Keratinocyte (primary cell): ENCODE results near the gene PRPF18. TPM values are rescaled to one million over a fixed set of nuclear protein-coding genes. Genes with fewer than 3 reads are reported as not detected.

ENCODE experiments used
- DNase-seq: peaks from one replicate; pipeline ENCODE4 v3.0.0-alpha.2; 2011; ENCODE audit warnings: low read depth, missing footprints, low spot score
- FAIRE-seq: peaks from 2 replicates; lab custom pipeline; 2011; peaks lifted over from hg19 to GRCh38; lab: Jason Lieb, UNC
- H2AFZ ChIP-seq: 2 replicates; pipeline ENCODE4 v1.6.0; 2012; ENCODE audit warnings: low read length, control low read depth, inconsistent platforms; ENCODE audit not compliant: control insufficient read depth
- H3K27ac ChIP-seq: 2 replicates; pipeline ENCODE4 v1.5.1; 2011; ENCODE audit warnings: low read length; ENCODE audit not compliant: control insufficient read depth, insufficient read depth
- H3K27me3 ChIP-seq: 3 replicates; pipeline ENCODE4 v1.6.0; 2011; ENCODE audit warnings: low read length; ENCODE audit not compliant: control insufficient read depth, insufficient read depth; ENCODE audit errors: extremely low read depth
- H3K36me3 ChIP-seq, 2 experiments: 2 replicates in 1 of 2; 3 replicates in 1 of 2; pipeline ENCODE4 v1.5.1; 2011; ENCODE audit warnings: low read length in 2 of 2, mild to moderate bottlenecking in 1 of 2; ENCODE audit not compliant: control insufficient read depth in 2 of 2, insufficient read depth in 2 of 2; ENCODE audit errors: extremely low read depth in 1 of 2
- H3K4me1 ChIP-seq: 3 replicates; pipeline ENCODE4 v1.5.1; 2011; ENCODE audit warnings: low read length; ENCODE audit not compliant: control insufficient read depth, insufficient read depth; ENCODE audit errors: extremely low read depth
- H3K4me2 ChIP-seq: 3 replicates; pipeline ENCODE4 v1.6.0; 2011; ENCODE audit warnings: low read depth, low read length; ENCODE audit not compliant: control insufficient read depth, insufficient read depth; ENCODE audit errors: extremely low read depth
- H3K4me3 ChIP-seq, 3 experiments: fragments of 200-600 bp in 1 of 3; sonication (generic) in 1 of 3; 2 replicates in 2 of 3; 3 replicates in 1 of 3; pipeline ENCODE4 v1.5.1; 2011 to 2016; ENCODE audit warnings: low read length in 3 of 3, mild to moderate bottlenecking in 3 of 3, control low read depth in 2 of 3, inconsistent platforms in 1 of 3, low read depth in 1 of 3, mixed read lengths in 1 of 3, mixed run types in 1 of 3, moderate library complexity in 1 of 3; ENCODE audit not compliant: control insufficient read depth in 2 of 3, insufficient read depth in 2 of 3; ENCODE audit errors: extremely low read depth in 1 of 3
- H3K79me2 ChIP-seq: 2 replicates; pipeline ENCODE4 v1.6.0; 2012; ENCODE audit warnings: low read length; ENCODE audit not compliant: control insufficient read depth, insufficient read depth
- H3K9ac ChIP-seq: 3 replicates; pipeline ENCODE4 v1.6.0; 2011; ENCODE audit warnings: low read length; ENCODE audit not compliant: control insufficient read depth, insufficient read depth; ENCODE audit errors: extremely low read depth
- H3K9me1 ChIP-seq: 3 replicates; pipeline ENCODE4 v1.6.0; 2011; ENCODE audit warnings: low read length; ENCODE audit not compliant: control insufficient read depth, insufficient read depth; ENCODE audit errors: extremely low read depth
- H3K9me3 ChIP-seq: 2 replicates; pipeline ENCODE4 v1.5.1; 2012; ENCODE audit warnings: low read depth, low read length; ENCODE audit not compliant: control insufficient read depth
- H4K20me1 ChIP-seq: 3 replicates; pipeline ENCODE4 v1.6.0; 2011; ENCODE audit warnings: low read length; ENCODE audit not compliant: control insufficient read depth, insufficient read depth; ENCODE audit errors: extremely low read depth
- CTCF ChIP-seq, 3 experiments: IDR thresholded peaks in 1 of 3; conservative IDR thresholded peaks in 1 of 3; optimal IDR thresholded peaks in 1 of 3; 2 replicates in 2 of 3; 3 replicates in 1 of 3; pipeline versions ENCODE3 to v1.5.1; 2011; ENCODE audit warnings: low read length in 3 of 3, mild to moderate bottlenecking in 3 of 3, moderate library complexity in 2 of 3, control low read depth in 1 of 3, inconsistent platforms in 1 of 3; ENCODE audit not compliant: insufficient read depth in 2 of 3; ENCODE audit errors: extremely low read depth in 1 of 3
- EZH2 ChIP-seq: IDR thresholded peaks from one replicate; pipeline ENCODE4 v1.6.1; 2012; ENCODE audit warnings: inconsistent platforms, mild to moderate bottlenecking, low read length, moderate library complexity
- dilution Hi-C: fragments of 300-500 bp; cut with MboI; formaldehyde crosslinking; loops from one replicate; pipeline ENCODE4 v1.7.0; 2020; ENCODE audit warnings: low sequenced_read_pairs; ENCODE audit not compliant: extremely low pct_ligation_motif_present
- polyA plus RNA-seq, 5 experiments: library from polyadenylated mRNA; depleted of rRNA in 3 of 5; stranded (reverse) in 3 of 5; stranded (forward) in 1 of 5; unstranded in 1 of 5; fragments of >200 nt; gene quantifications; 1 replicate in 1 of 5; 2 replicates in 3 of 5; 3 replicates in 1 of 5; pipeline versions ENCODE4 v1.2.1 to v1.2.3, GENCODE V29; 2011 to 2012; ENCODE audit warnings: missing spikeins in 2 of 5, low read depth in 1 of 5, low replicate concordance in 1 of 5

The PRPF18 gene
- polyA plus RNA-seq, 1 donor (not counting 4 experiments of a cell fraction or from before 2014, with no cell fraction given) = 28.0 TPM

- H3K27ac ChIP-seq = no peak overlapping the region
- FAIRE-seq (no peak), DNase-seq (no peak)
- no peak for TF ChIP-seq EZH2
- no peak for TF ChIP-seq CTCF (optimal IDR thresholded peaks at IDR 0.05 in 1 of 3, IDR thresholded peaks at IDR 0.05 in 1 of 3, conservative IDR thresholded peaks at IDR 0.05 in 1 of 3; ENCODE audit: extremely low read depth in 1 of 3, insufficient read depth in 2 of 3, low read length in 3 of 3)
- no peaks in the 10 kb centered on the region for H3K9me1 ChIP-seq
- no peaks in the 10 kb centered on the region for H3K79me2 ChIP-seq
- H3K4me2 ChIP-seq = no peak overlapping the region
- no peak overlapping the region for H2AFZ ChIP-seq
- no peak overlapping the region for H3K4me3 ChIP-seq
- no peaks in the 10 kb centered on the region for H3K4me1 ChIP-seq
- H3K9me3 ChIP-seq = no peaks in the 10 kb centered on the region
- H4K20me1 ChIP-seq = no peaks in the 10 kb centered on the region
- no peak overlapping the region for H3K9ac ChIP-seq
- H3K27me3 ChIP-seq = no peaks in the 10 kb centered on the region
- dilution Hi-C loops = no loop called here
- peaks cover 3 to 11% of the 10 kb centered on the region in 2 experiments for H3K36me3 ChIP-seq
These were observed 46.2 kb downstream of the PRPF18 start for GRCh38 chr10:13632884-13633440.

- H2AFZ ChIP-seq = no peak overlapping the region
- no peaks in the 10 kb centered on the region for H4K20me1 ChIP-seq
- no peak overlapping the region for H3K27ac ChIP-seq
- no peaks in the 10 kb centered on the region for H3K9me1 ChIP-seq
- FAIRE-seq = no peak
- no peak for TF ChIP-seq CTCF (optimal IDR thresholded peaks at IDR 0.05 in 1 of 3, IDR thresholded peaks at IDR 0.05 in 1 of 3, conservative IDR thresholded peaks at IDR 0.05 in 1 of 3; ENCODE audit: extremely low read depth in 1 of 3, insufficient read depth in 2 of 3, low read length in 3 of 3)
- TF ChIP-seq EZH2 = no peak
- H3K27me3 ChIP-seq = no peaks in the 10 kb centered on the region
- no peak overlapping the region for H3K4me3 ChIP-seq
- H3K9ac ChIP-seq = no peak overlapping the region
- peaks cover 6 to 11% of the 10 kb centered on the region in 2 experiments for H3K36me3 ChIP-seq
- H3K4me2 ChIP-seq = no peak overlapping the region
- no peaks in the 10 kb centered on the region for H3K9me3 ChIP-seq
- no peak for DNase-seq
- H3K79me2 ChIP-seq = no peaks in the 10 kb centered on the region
- dilution Hi-C loops = no loop called here
- H3K4me1 ChIP-seq = no peaks in the 10 kb centered on the region
These were observed 46.9 kb downstream of the PRPF18 start for GRCh38 chr10:13633689-13634088.
